ENCODE measurements around the gene ARL11. TPM values are rescaled to one million over a fixed set of nuclear protein-coding genes. Genes with fewer than 3 reads are reported as not detected.

Gene ARL11
- total RNA-seq, 1 donor from 2014 or later: 0.98 TPM

DNA sequence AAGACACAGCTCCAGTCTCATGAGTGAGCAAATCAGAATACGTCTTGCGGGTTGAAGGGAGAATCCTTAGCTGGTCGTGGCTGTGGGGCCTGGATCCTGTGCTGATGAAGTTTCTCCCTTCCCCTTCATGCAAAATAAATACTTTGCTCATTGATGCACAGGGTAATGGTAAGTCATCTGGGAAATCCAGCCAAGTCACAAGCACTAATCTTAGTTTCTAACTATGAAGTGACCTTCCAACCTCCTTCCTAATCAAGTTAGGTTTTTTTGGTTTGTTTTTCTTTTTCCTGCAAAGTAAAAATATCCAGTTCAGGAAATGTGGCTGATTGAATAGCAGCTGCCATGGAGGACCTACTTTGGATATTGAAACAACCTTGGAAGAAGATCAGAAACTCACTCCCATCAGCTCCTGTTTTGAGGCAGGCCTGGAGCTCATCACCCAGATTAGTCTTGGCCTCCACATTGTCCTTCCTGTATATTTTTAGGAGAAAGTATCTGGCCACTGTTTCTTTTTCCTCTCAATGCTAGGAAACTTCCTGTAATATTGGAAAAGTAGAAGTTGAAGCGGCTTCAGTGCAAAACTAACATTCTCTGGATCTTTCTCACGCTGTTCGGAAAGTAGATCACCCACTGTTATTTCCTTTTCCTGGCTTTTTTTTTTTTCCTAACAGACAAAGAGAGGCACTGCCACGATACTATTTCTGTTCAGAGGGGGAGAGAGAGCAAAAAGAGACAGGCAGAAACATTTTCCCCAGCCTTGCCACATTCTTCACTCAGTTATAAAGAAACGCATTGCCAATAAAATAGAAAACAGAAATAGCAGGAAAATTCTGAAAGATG, 12.3 kb upstream of the ARL11 start:
- Histone ChIP-seq H3K4me3 (no peak overlapping the region), H3K36me3 (no peaks in the 10 kb centered on the region), H3K4me1 (peaks cover 20% of the 10 kb centered on the region), H3K9me3 (no peaks in the 10 kb centered on the region), H3K27me3 (no peaks in the 10 kb centered on the region), H3K27ac (peak overlapping the region; percentile 53)
- no peak for TF ChIP-seq POLR2A (IDR thresholded peaks at IDR 0.05)
- TF ChIP-seq, protein P1, sequence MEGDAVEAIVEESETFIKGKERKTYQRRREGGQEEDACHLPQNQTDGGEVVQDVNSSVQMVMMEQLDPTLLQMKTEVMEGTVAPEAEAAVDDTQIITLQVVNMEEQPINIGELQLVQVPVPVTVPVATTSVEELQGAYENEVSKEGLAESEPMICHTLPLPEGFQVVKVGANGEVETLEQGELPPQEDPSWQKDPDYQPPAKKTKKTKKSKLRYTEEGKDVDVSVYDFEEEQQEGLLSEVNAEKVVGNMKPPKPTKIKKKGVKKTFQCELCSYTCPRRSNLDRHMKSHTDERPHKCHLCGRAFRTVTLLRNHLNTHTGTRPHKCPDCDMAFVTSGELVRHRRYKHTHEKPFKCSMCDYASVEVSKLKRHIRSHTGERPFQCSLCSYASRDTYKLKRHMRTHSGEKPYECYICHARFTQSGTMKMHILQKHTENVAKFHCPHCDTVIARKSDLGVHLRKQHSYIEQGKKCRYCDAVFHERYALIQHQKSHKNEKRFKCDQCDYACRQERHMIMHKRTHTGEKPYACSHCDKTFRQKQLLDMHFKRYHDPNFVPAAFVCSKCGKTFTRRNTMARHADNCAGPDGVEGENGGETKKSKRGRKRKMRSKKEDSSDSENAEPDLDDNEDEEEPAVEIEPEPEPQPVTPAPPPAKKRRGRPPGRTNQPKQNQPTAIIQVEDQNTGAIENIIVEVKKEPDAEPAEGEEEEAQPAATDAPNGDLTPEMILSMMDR (IDR thresholded peaks at IDR 0.05): no peak
- TF ChIP-seq POLR2AphosphoS5 (IDR thresholded peaks at IDR 0.05; ENCODE audit: insufficient read depth in 1 of 2, low read depth in 1 of 2): no peak
- intact Hi-C loops (cut with DNase I): no loop called here
- DNase-seq (ENCODE audit: extremely low spot score in 2 of 2): no peak

DNA sequence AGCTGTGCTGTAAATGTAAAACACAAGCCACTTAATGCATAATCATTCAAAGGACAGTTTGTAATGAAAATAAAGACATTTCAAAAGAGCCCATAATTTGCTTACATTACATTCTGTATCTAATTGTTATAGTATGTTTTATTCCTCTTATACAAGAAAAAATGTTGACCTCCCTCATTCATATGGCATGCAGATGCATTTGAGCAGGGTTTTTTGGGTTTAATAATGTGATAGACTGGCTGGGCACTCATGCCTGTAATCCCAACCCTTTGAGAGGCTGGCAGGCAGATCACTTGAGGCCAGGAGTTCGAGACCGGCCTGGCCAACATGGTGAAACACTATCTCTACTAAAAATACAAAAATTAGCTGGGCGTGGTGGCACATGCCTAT, 11.6 kb upstream of the ARL11 start:
- DNase-seq (ENCODE audit: extremely low spot score in 2 of 2): no peak
- intact Hi-C loops (cut with DNase I): no loop called here
- H3K36me3 ChIP-seq: no peaks in the 10 kb centered on the region

DNA sequence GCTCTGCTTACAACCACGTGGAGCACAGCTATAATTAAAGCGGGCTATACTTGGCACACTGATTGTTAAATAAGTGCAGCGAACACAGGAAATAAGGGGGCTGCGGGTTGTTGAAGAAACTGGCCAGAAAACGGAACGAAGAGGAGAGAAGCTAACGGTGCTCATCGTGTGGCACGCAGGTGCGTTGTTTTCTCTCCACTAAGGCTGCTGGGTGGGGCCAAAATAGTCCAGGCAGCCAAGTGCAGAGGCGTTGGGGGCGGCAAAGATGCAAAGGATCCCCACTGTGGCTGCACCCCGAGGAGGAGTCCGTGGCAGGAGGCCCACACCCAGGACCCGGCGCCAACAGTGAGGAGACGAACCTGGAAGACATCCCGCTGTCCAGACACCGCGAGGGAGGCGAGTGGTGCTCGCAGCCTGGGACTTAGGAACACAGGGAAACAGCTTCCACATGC, 8.1 kb upstream of the ARL11 start:
- TF ChIP-seq, protein P1 (IDR thresholded peaks at IDR 0.05): no peak
- TF ChIP-seq POLR2A (IDR thresholded peaks at IDR 0.05) (no peak), POLR2AphosphoS5 (IDR thresholded peaks at IDR 0.05; ENCODE audit: insufficient read depth in 1 of 2, low read depth in 1 of 2) (no peak)
- Histone ChIP-seq H3K9me3 (no peaks in the 10 kb centered on the region), H3K36me3 (no peaks in the 10 kb centered on the region), H3K4me1 (peaks cover 21% of the 10 kb centered on the region), H3K27ac (no peak overlapping the region), H3K4me3 (peak overlapping the region in 1 of 2 donors; percentile 21), H3K27me3 (no peaks in the 10 kb centered on the region)
- intact Hi-C loops (cut with DNase I): no loop called here
- DNase-seq (ENCODE audit: extremely low spot score in 2 of 2): no peak

More for the DNA sequence above, 11.6 kb upstream of the ARL11 start:
- no peaks in the 10 kb centered on the region for H3K27me3 ChIP-seq
- peaks cover 20% of the 10 kb centered on the region for H3K4me1 ChIP-seq
- no peaks in the 10 kb centered on the region for H3K9me3 ChIP-seq
- H3K4me3 ChIP-seq: no peak overlapping the region
- peak overlapping the region; percentile 53 for H3K27ac ChIP-seq
- TF ChIP-seq POLR2AphosphoS5 (IDR thresholded peaks at IDR 0.05; ENCODE audit: insufficient read depth in 1 of 2, low read depth in 1 of 2): no peak
- no peak for TF ChIP-seq POLR2A (IDR thresholded peaks at IDR 0.05)
- TF ChIP-seq, protein P1 (IDR thresholded peaks at IDR 0.05): no peak

DNA sequence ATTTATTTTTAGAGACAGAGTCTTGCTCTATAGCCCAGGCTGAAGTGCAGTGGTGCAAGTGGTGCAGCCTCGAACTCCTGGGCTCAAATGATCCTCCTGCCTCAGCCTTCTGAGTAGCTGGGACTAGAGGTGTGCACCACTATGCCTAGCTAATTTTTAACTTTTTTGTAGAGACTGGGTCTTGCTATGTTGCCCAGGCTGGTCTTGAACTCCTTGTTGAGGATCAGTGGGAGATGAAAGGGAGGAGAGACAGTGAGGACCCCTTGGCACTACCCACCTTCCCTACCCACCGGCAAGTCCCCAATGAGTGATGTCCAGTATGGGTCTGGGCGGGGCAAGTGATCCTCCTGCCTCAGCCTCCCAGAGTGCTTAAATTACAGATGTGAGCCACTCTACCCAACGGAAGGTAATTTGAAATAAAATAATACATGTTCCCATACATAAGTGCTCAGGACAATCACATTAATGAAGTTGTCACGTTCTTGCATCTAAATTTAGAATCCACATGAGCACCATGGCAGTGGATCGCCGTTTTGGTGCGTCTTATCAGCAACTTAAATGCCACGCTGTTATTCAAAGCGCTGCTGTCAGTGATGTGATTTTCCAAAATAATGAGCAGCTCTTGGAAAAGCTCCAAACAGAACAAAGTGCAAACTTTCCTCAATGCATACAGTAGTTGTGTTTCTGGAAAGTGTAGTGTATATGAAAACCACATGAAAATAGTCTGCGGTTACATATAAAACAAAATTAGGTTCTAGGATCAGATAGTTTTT, 5.9 kb upstream of the ARL11 start:
- intact Hi-C loops (cut with DNase I): no loop called here
- H3K4me3 ChIP-seq: no peak overlapping the region
- no peaks in the 10 kb centered on the region for H3K27me3 ChIP-seq

More for the DNA sequence above, 5.9 kb upstream of the ARL11 start:
- TF ChIP-seq POLR2AphosphoS5 (IDR thresholded peaks at IDR 0.05; ENCODE audit: insufficient read depth in 1 of 2, low read depth in 1 of 2): no peak
- TF ChIP-seq, protein P1 (IDR thresholded peaks at IDR 0.05): no peak
- no peak for TF ChIP-seq POLR2A (IDR thresholded peaks at IDR 0.05)
- Histone ChIP-seq H3K36me3 (no peaks in the 10 kb centered on the region), H3K4me1 (peaks cover 9% of the 10 kb centered on the region), H3K9me3 (no peaks in the 10 kb centered on the region), H3K27ac (no peak overlapping the region)
- DNase-seq (ENCODE audit: extremely low spot score in 2 of 2): no peak

Data from vagina (tissue), 2 donors.